Panc1 (cell line): ENCODE data around the gene COL11A1. TPM values are rescaled to one million over a fixed set of nuclear protein-coding genes. Genes with fewer than 3 reads are reported as not detected.

ENCODE experiments used
- ATAC-seq: fragments of 200-7000 bp; cut with Tn5 transposase; 2 replicates; pipeline ENCODE4 v1.9.1; 2020; ENCODE audit warnings: mild to moderate bottlenecking, moderate library complexity
- BruUV-seq: library from RNA; stranded (reverse); fragments of 400-500 nt; replicated peaks from 2 replicates; lab custom pipeline; 2021; lab: Mats Ljungman, UMichigan
- CTCF ChIA-PET: fragments of 300-600 bp; sonication (Branson Sonifier 250); formaldehyde crosslinking; loops from one replicate; lab custom pipeline; 2022; ENCODE audit warnings: antibody characterized with exemption; lab: Charles Lee
- POLR2A ChIA-PET: fragments of 300-600 bp; sonication (Branson Sonifier 250); formaldehyde crosslinking; loops from one replicate; lab custom pipeline; 2022; ENCODE audit warnings: antibody characterized with exemption; lab: Charles Lee
- DNase-seq: peaks from one replicate; pipeline ENCODE4 v3.0.0-alpha.2; 2010; ENCODE audit warnings: low read depth, low spot score
- H3K27ac ChIP-seq: 2 replicates; pipeline ENCODE4 v1.5.1; 2011; ENCODE audit warnings: mild to moderate bottlenecking, low read length, inconsistent platforms
- H3K27me3 ChIP-seq: fragments of 200-500 bp; sonication (Bioruptor generic); 2 replicates; pipeline ENCODE4 v1.6.0; 2014; ENCODE audit warnings: low read length, inconsistent platforms; ENCODE audit not compliant: control insufficient read depth, insufficient read depth
- H3K36me3 ChIP-seq: fragments of 200-500 bp; sonication (Bioruptor generic); 2 replicates; pipeline ENCODE4 v1.5.1; 2014; ENCODE audit warnings: inconsistent platforms, mild to moderate bottlenecking, low read length, moderate library complexity; ENCODE audit not compliant: control insufficient read depth, insufficient read depth
- H3K4me1 ChIP-seq: 2 replicates; pipeline ENCODE4 v1.5.1; 2011; ENCODE audit warnings: inconsistent platforms, mild to moderate bottlenecking, low read length, moderate library complexity; ENCODE audit not compliant: control insufficient read depth, insufficient read depth
- H3K4me3 ChIP-seq, 2 experiments: 2 replicates each; pipeline ENCODE4 v1.5.1; 2011 to 2012; ENCODE audit warnings: low read depth in 2 of 2, low read length in 2 of 2, mild to moderate bottlenecking in 2 of 2, inconsistent platforms in 1 of 2, moderate library complexity in 1 of 2
- H3K9me3 ChIP-seq: fragments of 200-500 bp; sonication (Bioruptor generic); 2 replicates; pipeline ENCODE4 v1.5.1; 2014; ENCODE audit warnings: low read depth, mild to moderate bottlenecking, inconsistent platforms, low read length, moderate library complexity; ENCODE audit not compliant: control insufficient read depth, insufficient read depth
- POLR2AphosphoS5 ChIP-seq: IDR thresholded peaks from 2 replicates; pipeline ENCODE4 v1.6.1; 2012; ENCODE audit warnings: mild to moderate bottlenecking, low read depth, low read length, moderate library complexity
- SIN3A ChIP-seq: IDR thresholded peaks from 2 replicates; pipeline ENCODE4 v1.6.1; 2012; ENCODE audit warnings: low read depth, mild to moderate bottlenecking, low read length, moderate library complexity, borderline replicate concordance; ENCODE audit not compliant: insufficient read depth
- TCF7L2 ChIP-seq: IDR thresholded peaks from 2 replicates; pipeline ENCODE4 v1.6.1; 2011; ENCODE audit warnings: mild to moderate bottlenecking, low read depth, low read length, inconsistent platforms
- in situ Hi-C: cut with HindIII; loops from 2 replicates; pipeline ENCODE4 v1.10.0; 2016; ENCODE audit warnings: low sequenced_read_pairs, low pct_unique_long_range_greater_than_20kb
- intact Hi-C: fragments of 100-400 bp; cut with micrococcal nuclease; formaldehyde crosslinking; loops from one replicate; pipeline ENCODE4 v1.10.0; 2022; ENCODE audit not compliant: unreplicated experiment
- total RNA-seq: library from RNA; stranded (reverse); gene quantifications from one replicate; pipeline ENCODE4 v1.2.1, GENCODE V29; 2021; ENCODE audit not compliant: unreplicated experiment
- TF ChIP-seq, protein P1 (sequence below): fragments of 450-650 bp; IDR thresholded peaks from 2 replicates; pipeline ENCODE4 v1.5.1; 2017; ENCODE audit warnings: mild to moderate bottlenecking
- TF ChIP-seq, protein P2 (sequence below), 2 experiments: IDR thresholded peaks; 2 replicates each; pipeline ENCODE4 v1.6.1; 2011 to 2012; ENCODE audit warnings: low read depth in 2 of 2, control low read depth in 1 of 2, low read length in 1 of 2, mild to moderate bottlenecking in 1 of 2, moderate library complexity in 1 of 2; ENCODE audit not compliant: insufficient read depth in 1 of 2

Gene COL11A1
- total RNA-seq, 1 experiment from 2014 or later: 106 TPM

DNA sequence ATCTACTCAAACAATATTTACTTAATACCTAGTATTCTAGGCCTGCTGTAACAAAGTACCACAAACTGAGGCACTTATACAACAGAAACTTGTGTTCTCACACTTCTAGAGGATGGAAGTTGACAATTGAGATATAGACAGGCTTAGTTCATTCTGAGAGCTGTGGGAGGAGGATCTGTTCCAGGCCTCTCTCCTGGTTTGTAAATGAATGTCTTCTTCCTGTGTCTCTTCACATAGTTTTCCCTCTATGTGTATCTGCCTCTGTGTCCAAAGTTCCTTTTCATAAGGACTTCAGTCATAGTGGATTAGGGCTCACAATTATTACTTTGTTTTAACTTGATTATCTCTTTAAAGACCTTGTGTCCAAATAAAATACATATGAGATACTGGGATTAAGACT is 251.1 kb downstream of the COL11A1 start:
- no peaks in the 10 kb centered on the region for H3K36me3 ChIP-seq
- ATAC-seq: no peak
- no peak overlapping the region for H3K27ac ChIP-seq
- ChIA-PET POLR2A (no interaction called here), CTCF (no interaction called here)
- H3K4me1 ChIP-seq: no peaks in the 10 kb centered on the region
- H3K9me3 ChIP-seq: no peaks in the 10 kb centered on the region
- in situ Hi-C loops (no loop called here), intact Hi-C loops (no loop called here)
- no TSS peak for BruUV-seq
- H3K27me3 ChIP-seq: no peaks in the 10 kb centered on the region
- H3K4me3 ChIP-seq: no peak overlapping the region
- no peak for DNase-seq
- TF ChIP-seq, protein P1, sequence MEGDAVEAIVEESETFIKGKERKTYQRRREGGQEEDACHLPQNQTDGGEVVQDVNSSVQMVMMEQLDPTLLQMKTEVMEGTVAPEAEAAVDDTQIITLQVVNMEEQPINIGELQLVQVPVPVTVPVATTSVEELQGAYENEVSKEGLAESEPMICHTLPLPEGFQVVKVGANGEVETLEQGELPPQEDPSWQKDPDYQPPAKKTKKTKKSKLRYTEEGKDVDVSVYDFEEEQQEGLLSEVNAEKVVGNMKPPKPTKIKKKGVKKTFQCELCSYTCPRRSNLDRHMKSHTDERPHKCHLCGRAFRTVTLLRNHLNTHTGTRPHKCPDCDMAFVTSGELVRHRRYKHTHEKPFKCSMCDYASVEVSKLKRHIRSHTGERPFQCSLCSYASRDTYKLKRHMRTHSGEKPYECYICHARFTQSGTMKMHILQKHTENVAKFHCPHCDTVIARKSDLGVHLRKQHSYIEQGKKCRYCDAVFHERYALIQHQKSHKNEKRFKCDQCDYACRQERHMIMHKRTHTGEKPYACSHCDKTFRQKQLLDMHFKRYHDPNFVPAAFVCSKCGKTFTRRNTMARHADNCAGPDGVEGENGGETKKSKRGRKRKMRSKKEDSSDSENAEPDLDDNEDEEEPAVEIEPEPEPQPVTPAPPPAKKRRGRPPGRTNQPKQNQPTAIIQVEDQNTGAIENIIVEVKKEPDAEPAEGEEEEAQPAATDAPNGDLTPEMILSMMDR: no peak
- TF ChIP-seq, protein P2, sequence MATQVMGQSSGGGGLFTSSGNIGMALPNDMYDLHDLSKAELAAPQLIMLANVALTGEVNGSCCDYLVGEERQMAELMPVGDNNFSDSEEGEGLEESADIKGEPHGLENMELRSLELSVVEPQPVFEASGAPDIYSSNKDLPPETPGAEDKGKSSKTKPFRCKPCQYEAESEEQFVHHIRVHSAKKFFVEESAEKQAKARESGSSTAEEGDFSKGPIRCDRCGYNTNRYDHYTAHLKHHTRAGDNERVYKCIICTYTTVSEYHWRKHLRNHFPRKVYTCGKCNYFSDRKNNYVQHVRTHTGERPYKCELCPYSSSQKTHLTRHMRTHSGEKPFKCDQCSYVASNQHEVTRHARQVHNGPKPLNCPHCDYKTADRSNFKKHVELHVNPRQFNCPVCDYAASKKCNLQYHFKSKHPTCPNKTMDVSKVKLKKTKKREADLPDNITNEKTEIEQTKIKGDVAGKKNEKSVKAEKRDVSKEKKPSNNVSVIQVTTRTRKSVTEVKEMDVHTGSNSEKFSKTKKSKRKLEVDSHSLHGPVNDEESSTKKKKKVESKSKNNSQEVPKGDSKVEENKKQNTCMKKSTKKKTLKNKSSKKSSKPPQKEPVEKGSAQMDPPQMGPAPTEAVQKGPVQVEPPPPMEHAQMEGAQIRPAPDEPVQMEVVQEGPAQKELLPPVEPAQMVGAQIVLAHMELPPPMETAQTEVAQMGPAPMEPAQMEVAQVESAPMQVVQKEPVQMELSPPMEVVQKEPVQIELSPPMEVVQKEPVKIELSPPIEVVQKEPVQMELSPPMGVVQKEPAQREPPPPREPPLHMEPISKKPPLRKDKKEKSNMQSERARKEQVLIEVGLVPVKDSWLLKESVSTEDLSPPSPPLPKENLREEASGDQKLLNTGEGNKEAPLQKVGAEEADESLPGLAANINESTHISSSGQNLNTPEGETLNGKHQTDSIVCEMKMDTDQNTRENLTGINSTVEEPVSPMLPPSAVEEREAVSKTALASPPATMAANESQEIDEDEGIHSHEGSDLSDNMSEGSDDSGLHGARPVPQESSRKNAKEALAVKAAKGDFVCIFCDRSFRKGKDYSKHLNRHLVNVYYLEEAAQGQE (IDR thresholded peaks at IDR 0.05; ENCODE audit: insufficient read depth in 1 of 2, low read depth in 2 of 2, low read length in 1 of 2): no peak
- TF ChIP-seq TCF7L2: no peak
- TF ChIP-seq POLR2AphosphoS5: no peak
- no peak for TF ChIP-seq SIN3A

DNA sequence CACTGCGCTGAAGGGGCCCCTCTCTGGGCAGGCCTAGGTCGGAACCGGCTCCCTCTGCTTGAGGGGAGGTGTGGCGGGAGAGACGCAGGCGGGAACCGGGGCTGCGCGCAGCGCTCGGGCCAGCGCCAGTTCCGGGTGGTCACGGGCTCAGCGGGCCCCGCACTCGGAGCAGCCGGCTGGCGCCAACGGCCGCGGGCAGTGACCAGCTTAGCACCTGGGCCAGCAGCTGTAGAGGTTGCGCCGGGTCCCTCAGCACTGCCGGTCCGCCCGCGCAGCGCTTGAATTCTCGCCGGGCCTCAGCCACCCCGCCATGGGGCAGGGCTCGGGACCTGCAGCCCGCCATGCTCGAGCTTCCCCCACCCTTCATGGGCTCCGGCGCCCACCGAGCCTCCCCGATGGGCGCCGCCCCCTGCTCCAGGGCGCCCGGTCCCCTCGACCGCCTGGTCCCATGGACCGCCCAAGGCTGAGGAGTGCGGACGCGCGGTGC is 254.6 kb downstream of the COL11A1 start:
- no peak for DNase-seq
- Histone ChIP-seq H3K9me3 (no peaks in the 10 kb centered on the region), H3K27ac (no peak overlapping the region), H3K27me3 (no peaks in the 10 kb centered on the region), H3K36me3 (no peaks in the 10 kb centered on the region), H3K4me1 (no peaks in the 10 kb centered on the region), H3K4me3 (no peak overlapping the region)
- ATAC-seq: no peak
- TF ChIP-seq, protein P1: no peak
- TF ChIP-seq, protein P2 (IDR thresholded peaks at IDR 0.05; ENCODE audit: insufficient read depth in 1 of 2, low read depth in 2 of 2, low read length in 1 of 2): no peak
- no peak for TF ChIP-seq POLR2AphosphoS5
- TF ChIP-seq SIN3A: no peak
- TF ChIP-seq TCF7L2: no peak
- CTCF ChIA-PET: no interaction called here
- POLR2A ChIA-PET: no interaction called here
- no TSS peak for BruUV-seq
- in situ Hi-C loops: no loop called here
- intact Hi-C loops: no loop called here
